Stimulated activated CD4-positive, alpha-beta T cell treated with anti-CD3 and anti-CD28 coated beads, Interleukin-12 subunit alpha, Interleukin-12 subunit beta, amount 100 ng/mL, for 48 hours (primary cell): ENCODE results near the gene EXOC3.

Source experiments
- DNase-seq, 3 donors: peaks; one replicate each; pipeline ENCODE4 v3.0.0-alpha.2; 2020; ENCODE audit warnings: low read depth in 2 of 3, low spot score in 1 of 3

Gene EXOC3

DNA sequence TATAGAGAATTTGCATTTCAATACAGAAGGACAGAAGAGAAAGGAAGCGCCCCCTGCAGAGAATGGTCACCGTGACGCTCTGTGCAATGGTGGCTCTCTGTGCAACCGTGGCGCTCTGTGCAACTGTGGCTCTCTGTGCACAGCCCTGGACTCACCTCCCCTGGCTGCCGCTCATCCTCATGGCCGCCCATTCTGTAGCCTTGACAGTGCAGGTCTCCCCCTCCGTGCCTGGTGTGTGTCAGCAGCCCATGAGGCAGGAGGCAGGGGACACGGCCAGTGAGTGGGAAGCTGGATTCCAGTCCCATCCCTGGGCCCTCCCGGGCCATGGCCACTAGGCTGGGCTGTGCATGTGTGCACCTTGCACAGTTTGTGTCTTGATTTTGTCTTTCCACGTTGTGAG, 12.0 kb downstream of the EXOC3 start:
- DNase-seq: no peak

DNA sequence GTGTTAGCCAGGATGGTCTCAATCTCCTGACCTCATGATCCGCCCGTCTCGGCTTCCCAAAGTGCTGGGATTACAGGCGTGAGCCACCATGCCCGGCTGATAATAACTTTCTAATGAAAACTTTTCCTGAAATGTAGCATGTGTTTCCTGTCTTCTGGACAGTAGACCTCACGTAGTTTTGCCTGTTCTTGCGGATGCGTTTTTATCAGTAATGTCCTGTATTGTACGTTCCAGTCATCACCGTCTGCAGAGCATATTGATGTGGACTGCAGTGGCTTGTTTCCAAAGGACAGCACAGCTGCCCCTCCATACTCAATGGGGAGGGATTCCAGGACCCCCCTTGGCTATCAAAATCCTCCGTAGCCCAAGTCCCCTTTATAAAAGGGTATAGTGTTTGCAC, 12.8 kb downstream of the EXOC3 start:
- no peak for DNase-seq

GRCh38 chr5:456351-457194, 13.6 kb downstream of the EXOC3 start:
- no peak for DNase-seq

- no peak for DNase-seq
Measured at GRCh38 chr5:457195-457961, 14.4 kb downstream of the EXOC3 start.

DNA sequence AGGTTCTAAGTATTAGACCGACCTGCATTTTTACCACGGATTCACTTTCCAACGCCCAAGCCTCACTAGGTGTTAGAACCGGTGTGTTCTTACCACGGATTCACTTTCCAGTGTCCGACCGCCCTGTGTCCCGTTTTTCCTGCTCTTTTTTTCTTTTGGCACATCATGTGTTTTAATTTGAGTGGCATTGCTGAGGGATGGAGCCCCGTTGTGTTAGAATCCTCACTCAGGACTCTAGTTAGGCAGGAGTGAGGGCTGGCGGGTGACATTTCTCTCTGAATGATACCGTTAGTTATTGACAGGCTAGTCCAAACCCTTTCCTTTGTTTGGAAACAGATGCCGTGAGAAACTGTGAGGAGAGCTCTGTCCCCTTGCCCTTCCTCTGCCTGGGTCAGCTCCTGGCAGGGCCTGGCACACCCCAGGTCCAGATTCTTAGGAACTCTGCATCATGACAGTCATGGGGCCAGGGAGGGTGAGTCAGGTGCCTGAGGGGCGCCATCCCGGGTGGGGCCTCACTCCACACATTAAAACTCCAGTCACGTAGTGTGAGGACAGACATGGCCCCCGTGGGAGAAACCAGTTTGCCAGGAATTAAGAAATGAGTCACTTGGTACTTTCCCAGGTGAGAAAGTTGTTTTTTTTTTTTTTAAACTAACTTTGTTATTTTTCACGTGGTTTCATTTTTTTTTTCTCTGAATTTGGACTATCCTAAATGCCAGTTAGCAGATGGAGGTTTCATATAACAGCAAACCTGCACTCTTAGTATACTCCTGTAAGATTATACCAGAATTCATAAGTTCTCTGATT, 15.8 kb downstream of the EXOC3 start:
- DNase-seq: peak; percentile 57 to 69 (median 65)

GRCh38 chr5:459562-460272, 16.7 kb downstream of the EXOC3 start:
- DNase-seq: no peak

DNA sequence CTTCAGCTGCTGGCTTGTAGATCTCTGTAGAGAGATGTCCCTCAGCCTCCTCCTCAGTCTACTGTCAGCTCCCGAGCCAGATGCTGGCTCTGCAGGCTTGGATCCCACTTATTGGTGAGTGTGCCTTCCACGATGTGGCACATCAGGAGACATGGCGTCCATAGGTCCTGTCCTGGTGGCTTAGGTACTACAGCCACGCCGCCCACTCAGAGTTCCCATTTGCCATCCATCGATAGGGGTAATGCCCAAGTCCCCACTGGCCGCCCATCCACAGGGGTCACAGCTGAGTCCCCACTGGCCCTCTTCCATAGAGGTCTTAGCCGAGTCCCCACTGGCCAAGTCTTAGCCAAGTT, 17.3 kb downstream of the EXOC3 start:
- DNase-seq: no peak

- no peak for DNase-seq
Measured at GRCh38 chr5:462051-462481, 19.1 kb downstream of the EXOC3 start.

DNA sequence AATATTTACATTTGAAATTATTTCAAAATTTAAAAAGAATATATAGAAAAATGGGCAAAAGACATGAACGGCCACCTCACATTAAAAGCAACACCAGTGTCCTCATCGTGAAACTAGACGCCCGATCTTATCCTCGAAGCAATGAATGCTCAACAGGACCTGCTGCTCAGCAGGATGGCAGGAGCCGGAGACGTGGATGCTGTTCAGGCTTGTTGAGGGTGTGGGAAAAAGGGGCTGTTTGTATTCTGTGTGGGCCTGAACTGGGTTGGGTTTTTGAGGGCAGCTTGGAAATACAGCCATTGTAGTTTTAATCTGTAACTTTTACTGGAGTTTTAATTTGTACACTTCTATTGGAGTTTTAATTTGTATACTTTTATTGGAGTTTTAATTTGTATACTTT, 20.3 kb downstream of the EXOC3 start:
- DNase-seq: no peak

DNA sequence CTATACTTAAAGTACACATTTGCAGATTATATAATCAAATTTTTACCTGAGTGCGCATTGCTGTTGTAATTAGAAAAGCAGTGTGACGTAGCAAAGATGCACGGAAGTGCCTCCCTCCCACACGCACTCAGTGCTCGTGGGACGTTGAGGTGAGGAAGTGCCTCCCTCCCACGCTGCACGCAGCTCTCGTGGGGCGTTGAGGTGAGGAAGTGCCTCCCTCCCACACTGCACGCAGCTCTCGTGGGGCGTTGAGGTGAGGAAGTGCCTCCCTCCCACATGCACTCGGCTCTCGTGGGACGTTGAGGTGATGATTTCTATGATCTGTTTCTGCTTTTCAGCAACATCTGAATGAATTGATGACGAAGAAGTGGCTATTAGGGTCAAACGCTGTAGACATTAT, 21.0 kb downstream of the EXOC3 start:
- DNase-seq: peak; percentile 41 to 53 (median 43)

DNA sequence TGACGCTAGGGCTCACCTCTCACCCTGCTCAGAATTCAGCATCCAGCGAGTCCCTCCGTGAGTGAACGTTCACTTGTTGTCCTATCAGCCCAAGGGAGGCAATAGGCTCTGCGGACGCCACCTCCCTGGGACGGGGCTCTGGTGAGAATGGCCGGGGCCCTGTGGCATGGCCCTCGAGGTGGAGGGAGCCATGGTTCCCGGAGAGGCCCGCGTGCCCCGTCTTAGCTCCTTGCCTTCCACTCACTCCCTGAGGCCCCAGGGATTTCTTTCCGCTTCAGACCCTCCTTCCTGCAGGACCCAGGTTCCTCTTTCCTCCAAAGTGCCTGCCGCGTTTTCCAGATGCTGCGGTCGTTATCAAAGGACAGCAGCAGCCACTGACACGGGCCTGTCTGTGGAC, 21.5 kb downstream of the EXOC3 start:
- no peak for DNase-seq

- no peak for DNase-seq
Measured at GRCh38 chr5:464843-465590, 22.0 kb downstream of the EXOC3 start.

- DNase-seq: no peak
Measured at GRCh38 chr5:465591-466403, 22.8 kb downstream of the EXOC3 start.

DNA sequence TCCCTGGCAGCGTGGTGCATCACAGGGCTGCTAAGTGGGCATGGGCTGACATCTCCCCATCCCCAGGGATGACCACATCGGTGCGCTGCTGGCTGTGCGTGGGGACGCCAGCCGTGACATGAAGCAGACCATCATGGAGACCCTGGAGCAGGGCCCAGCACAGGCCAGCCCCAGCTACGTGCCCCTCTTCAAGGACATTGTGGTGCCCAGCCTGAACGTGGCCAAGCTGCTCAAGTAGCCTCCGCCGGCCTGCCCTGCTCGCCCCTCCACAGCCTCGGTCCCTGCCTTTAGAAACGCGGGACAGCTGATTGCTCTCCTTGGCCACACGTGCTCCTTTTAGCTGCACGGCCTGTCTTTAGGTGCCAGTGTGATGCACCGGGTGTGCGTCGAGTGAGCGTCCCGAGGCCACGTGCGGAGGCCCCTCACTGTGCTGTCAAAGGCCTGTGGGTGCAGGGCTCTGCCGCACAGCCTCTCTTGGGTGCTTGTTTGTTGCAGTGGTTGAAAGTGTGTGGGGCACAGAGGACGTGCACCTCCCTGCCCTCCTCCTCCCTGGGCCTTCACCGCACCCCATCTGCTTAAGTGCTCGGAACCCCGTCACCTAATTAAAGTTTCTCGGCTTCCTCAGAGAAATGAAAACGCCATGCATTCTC, 23.8 kb downstream of the EXOC3 start:
- DNase-seq: no peak

DNA sequence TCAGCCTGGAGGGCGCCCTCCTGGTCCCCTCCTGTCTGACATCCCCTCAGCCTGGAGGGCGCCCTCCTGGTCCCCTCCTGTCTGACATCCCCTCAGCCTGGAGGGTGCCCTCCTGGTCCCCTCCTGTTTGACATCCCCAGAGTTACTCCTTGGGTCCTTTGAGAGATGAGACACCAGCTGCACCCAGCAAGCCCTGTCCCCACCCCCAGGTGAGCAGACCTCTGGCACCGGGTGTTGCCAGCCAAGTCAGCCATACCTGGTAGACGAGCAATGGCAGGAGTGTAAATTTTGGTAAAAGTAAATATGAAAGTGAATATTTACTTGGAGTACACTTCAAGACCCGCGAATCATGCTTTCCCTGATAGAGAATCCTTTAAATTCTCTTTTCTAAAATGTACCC, 25.4 kb downstream of the EXOC3 start:
- no peak for DNase-seq

GRCh38 chr5:469752-470483, 26.9 kb downstream of the EXOC3 start:
- no peak for DNase-seq

DNA sequence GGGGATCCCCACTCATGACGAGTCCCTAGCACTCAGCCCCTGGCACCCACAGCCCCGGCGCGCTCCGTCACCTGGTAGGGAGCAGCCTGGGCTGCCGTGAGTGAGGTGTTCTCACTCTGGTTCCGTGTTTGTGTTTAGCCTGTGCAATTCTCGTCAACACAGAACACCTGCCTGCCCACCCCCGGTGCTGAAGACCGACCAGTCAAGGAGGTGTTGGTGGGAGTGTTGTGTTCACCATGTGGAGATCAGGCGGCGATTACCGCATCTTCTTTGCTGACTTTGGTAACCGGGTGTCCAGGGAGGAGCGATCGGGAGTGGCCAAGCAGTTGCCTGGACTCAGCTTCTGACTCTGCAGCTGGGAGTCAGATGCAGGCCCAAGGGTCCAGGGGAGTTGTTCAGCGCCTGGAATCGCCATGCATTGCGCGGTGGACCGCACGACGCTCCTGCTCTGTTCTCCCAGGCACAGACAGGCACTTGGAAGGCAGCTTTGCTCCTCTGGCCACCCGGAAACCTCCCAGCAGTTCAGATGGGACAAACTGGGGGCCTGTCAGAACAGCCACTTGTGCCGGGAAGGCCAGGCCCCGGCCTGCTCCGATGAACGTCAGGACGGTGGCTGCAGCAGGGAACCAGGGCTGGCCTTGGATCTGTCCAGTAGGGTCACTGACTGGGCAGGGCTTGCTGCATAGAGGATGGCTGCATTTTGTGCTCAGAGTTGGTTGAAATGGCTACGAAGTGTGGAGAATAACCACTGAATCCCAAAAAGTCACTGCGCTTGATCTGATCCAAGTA, 28.2 kb downstream of the EXOC3 start:
- no peak for DNase-seq

- no peak for DNase-seq
Measured at GRCh38 chr5:471750-472058, 28.7 kb downstream of the EXOC3 start.
